DMS153 (cell line): Measurements from ENCODE around the gene CASP8.
"Not testable (repeated sequence)": the region's sequence is repeated elsewhere in the genome, so short reads cannot be mapped to it uniquely, and the experiment has no call there.

Source experiments
- DNase-seq: peaks from one replicate; lab custom pipeline; 2025; lab: John Stamatoyannopoulos, UW

The CASP8 gene

GRCh38 chr2:201260302-201260800 lies at the start of gene CASP8:
Gene CASP8 (plus strand): TSS chr2:201260536. CDS start chr2:201266487, 5,951 bp downstream.
- DNase-seq, result no peak

GRCh38 chr2:201215963-201216362 lies 44.4 kb upstream of the CASP8 start:
- DNase-seq, result no peak

DNA sequence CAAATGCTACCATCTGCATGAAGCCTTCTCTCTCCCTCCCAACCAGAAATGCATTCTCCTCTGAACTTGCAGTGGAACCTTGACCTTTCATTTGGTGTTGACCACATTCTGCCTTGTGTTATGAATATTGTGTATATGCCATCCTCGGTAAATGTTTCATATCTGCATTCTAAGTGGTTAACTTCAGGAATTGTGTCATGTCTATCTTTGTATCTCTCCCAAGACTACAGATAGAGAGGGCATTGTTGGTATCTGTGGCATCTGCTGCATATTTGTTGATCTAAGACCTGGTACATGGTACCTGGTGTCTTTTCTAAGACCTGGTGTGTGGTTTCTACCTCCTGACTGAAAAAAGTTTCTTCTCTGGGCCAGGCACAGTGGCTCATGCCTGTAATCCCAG lies 43.4 kb upstream of the CASP8 start:
- DNase-seq, result no peak

GRCh38 chr2:201218780-201219179 lies 41.6 kb upstream of the CASP8 start:
- peak; percentile 19 for DNase-seq

DNA sequence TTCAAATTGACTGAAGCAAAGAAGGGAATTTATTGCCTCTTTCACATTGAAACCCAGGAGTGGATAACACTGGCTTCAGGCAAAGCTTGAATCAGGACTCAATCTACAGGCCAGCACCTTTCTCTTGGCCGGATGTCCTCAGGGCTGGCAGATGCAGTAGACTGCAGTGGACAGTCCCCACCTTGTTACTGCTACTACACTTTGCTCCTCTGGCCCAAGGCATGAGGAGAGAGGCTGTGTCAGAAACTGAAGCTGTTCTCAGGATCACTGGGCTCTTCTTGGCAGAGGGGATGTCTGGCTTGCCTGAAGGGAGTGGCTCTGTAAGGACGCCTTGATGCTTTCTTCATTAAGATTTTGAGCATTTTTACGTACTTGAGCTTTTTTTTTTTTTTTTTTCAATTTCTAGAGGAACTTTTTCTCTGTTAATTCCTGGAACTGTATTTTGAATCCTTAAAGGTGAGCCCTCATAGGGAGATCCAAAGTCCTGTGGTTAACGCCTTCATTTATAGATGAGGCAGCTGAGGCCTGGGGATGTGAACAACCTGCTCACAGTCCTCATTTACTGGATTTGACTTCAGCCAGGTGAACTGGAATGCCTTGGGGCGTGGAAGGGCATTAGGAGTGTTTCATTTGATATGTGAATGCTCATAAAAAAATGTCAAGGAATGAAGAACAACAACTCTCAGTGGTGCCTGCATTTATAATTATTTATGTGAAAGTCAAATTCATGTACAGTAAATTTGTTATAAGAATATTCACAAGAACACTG lies 40.8 kb upstream of the CASP8 start:
- DNase-seq, result no peak

GRCh38 chr2:201220102-201220570 lies 40.2 kb upstream of the CASP8 start:
- peak; percentile 14 for DNase-seq

- DNase-seq, result no peak
Measured at GRCh38 chr2:201223089-201224073, 37.0 kb upstream of the CASP8 start.

DNA sequence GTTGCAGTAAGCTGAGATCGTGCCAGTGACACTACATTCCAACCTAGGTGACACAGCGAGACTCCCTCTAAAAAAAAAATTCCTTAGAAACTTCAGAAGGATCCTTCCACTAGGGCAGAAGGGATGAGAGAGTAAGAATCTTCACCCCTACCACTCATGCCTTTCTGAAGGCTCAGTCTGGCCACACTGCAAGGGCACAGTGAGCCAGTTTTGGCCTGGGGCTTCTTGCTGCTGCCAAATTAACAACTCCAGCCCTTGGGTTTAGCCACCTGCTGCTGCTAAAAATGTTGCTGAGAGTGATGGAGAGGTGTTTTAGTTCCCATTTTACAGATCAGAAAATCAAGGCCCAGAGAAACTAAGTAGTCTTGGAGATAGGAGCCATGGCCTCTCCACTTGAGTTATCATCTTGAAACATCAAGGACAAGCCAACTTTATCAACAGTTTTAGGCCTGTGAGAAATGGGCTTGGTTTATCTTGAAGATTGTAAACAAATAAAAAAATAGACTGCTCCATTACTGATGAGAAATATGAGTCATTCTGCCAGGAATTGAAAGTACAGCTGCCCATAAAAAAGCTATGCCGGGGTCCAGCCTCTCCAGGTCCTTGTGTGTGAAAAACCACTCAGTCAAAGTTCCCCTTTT lies 31.9 kb upstream of the CASP8 start:
- no peak for DNase-seq

- no peak for DNase-seq
Measured at GRCh38 chr2:201228912-201229290, 31.4 kb upstream of the CASP8 start.

GRCh38 chr2:201231781-201232466 lies 28.4 kb upstream of the CASP8 start:
- peak; percentile 96 for DNase-seq

DNA sequence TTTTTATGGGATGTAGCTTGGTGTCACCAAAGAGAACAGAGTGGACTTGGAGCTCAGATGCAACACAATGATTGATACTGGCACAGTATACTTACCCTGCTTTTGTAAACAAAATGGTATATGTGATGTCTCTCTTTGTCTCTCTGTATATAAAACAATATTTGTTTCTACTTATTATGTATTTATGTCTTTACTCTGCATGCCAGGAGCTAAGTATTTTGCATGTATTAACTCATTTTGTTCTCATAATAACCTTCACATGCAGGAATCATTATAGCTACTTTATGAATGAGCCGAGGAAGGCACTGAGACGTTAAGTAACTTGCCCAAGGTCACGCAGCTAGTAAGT lies 27.9 kb upstream of the CASP8 start:
- DNase-seq, result no peak

DNA sequence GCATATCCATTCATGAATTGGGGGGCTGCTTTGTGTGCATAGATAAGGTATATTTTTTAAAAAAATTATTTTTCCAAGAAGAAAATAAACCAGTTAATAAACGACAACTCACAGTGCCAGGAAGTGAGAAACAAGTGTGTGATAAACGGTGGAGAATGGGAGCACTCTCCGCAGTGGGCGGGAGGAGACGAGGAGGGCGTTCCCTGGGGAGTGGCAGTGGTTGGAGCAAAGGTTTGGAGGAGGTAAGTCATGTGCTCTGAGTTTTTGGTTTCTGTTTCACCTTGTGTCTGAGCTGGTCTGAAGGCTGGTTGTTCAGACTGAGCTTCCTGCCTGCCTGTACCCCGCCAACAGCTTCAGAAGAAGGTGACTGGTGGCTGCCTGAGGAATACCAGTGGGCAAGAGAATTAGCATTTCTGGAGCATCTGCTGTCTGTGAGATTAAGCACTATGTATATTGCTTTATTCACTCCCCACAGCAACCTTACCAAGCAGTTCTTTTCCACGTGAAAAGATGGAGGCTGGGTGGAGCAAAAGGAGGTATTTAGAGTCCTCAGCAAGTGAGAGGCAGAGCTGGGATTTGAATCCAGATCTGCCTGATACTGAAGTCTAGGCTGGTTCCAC lies 27.0 kb upstream of the CASP8 start:
- DNase-seq, result peak; percentile 91

DNA sequence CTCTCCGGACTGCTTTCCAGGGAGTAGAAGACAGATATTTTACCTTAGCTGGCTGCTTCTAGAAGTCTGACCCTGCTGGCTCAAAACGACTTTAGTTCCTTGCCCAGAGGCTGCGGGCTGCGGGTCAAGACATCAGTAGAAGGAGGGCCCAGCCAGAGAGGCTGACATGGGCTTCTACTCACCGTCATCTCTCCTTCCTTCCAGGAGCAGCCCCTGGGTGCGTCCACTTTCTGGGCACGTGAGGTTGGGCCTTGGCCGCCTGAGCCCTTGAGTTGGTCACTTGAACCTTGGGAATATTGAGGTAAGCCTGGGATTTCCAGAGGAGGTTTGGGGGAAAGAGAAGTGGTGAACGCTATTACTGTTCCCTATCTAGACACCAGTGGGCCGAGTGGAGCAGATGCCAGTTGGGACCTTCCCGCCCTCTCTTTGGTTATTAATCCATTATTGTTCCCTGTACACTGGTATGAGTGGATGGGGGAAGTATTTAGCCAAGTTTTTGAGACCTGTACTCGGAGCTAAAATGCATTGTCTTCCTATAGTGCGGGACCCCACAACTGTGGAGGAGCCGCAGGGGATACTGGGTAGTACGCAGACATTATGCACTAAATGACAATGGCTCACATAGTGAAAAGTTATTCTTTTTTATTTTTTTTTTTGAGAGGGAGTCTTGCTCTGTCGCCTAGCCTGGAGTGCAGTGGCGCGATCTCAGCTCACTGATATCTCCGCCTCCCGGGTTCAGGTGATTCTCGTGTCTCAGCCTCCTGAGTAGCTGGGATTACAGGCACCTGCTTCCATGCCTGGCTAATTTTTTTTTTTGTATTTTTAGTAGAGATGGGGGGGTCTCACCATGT lies 26.3 kb upstream of the CASP8 start:
- no peak for DNase-seq

GRCh38 chr2:201234663-201235135 lies 25.6 kb upstream of the CASP8 start:
- DNase-seq, result no peak

DNA sequence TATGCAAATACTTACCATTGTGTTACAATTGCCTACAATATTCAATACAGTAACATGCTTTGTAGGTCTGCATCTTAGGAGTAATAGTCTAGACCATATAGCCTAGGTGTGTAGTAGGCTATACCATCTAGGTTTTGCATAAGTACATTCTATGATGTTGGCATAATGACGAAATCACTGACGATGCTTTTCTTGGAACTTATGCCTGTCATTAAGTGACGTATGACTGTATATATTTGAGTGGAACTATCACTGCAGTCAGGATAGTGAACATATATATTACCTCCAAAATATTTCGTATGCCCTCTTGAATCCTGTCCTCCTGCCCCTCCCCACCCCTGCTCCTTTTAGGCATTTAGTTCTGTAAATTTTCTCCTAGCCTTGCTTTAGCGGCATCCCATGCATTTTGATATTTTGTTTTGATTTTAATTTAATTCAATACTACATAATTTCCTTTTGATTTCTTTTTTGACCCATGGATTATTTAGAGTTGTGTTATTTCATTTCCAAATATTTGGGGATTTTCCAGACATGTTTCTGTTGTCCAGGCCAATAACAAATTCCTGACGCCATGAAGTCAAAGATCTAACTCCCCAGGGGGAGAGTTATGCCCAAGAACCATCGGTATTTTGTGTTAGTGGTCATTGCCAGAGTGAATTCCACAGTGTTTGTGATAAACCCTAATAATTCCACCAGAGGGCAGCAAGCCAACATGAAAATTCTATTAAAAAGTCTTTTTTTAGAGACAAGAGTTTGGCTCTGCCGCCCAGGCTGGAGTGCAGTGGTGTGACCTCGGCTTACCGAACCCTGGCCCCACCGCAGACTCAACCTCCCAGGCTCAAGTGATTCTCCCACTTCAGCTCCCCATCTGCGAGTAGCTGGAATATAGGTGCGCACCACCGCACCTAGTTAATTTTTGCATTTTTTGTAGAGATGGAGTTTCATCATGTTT lies 24.2 kb upstream of the CASP8 start:
- no peak for DNase-seq

DNA sequence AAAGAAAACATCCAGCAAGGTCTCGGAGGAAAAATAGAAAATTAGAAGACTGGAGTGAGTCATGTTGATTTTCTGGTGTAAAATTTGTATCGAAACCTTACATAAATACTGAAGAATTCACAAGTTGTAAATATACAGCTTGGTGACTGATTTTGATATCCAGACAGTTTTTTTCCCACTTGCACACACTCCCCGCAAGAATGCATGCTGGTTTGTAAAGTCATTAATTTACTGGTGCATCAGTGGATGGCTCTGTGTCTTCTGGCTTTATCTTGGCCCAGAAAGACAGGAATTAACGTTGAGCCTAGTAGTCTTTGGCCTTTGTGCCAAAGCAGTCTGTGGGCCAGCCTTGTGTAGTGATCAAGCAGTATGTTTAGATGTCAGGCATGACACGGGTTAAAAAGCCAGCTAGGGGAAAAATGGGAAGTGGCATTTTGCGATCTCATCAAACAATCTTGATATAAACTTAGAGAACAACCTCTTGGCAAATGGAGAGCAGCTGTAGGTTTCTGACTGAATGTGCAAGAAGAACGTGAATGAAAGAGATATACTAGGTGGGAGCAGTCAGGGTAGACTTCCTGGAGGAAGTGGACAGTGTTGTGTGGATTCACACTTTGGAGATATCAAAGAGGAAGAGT lies 22.7 kb upstream of the CASP8 start:
- DNase-seq, result no peak

GRCh38 chr2:201239167-201239935 lies 21.0 kb upstream of the CASP8 start:
- DNase-seq, result not testable (repeated sequence)
